ENCODE data around the gene NDOR1.

NDOR1 gene

GRCh38 chr9:137266162-137266527, 60.6 kb downstream of the NDOR1 start:
- no peak for DNase-seq

Data from activated gamma-delta T cell (primary cell).